Measurements from ENCODE around the gene JADE1. TPM values are rescaled to one million over a fixed set of nuclear protein-coding genes. Genes with fewer than 3 reads are reported as not detected.

JADE1 gene
- total and polyA plus RNA-seq, 2 of the 13 experiments (the other 11 are each of a cell fraction or from before 2014, with no cell fraction given) = 5.4 to 19.3 TPM

- TF ChIP-seq ZNF512B (CRISPR knock-in tag; IDR thresholded peaks at IDR 0.05; ENCODE audit: borderline replicate concordance) (no peak), REPIN1 (CRISPR knock-in tag; IDR thresholded peaks at IDR 0.05; ENCODE audit: borderline replicate concordance, low read depth) (0 out of 2 replicates have a peak, but pooled peaks have one; percentile 17), SYNCRIP (IDR thresholded peaks at IDR 0.05; ENCODE audit: insufficient read depth, low read depth, low read length) (no peak), ZNF609 (CRISPR knock-in tag; IDR thresholded peaks at IDR 0.05; ENCODE audit: borderline replicate concordance) (0 out of 2 replicates have a peak, but pooled peaks have one; percentile 54), ZNF619 (CRISPR knock-in tag; IDR thresholded peaks at IDR 0.05) (no peak), ZNF280B (CRISPR knock-in tag; IDR thresholded peaks at IDR 0.05; ENCODE audit: borderline replicate concordance) (0 out of 2 replicates have a peak, but pooled peaks have one; percentile 54), CEBPB (IDR thresholded peaks at IDR 0.05; ENCODE audit: borderline replicate concordance, low read depth, low read length) (no peak), HIC2 (CRISPR knock-in tag; IDR thresholded peaks at IDR 0.05; ENCODE audit: low read depth) (no peak), PREB (CRISPR knock-in tag; IDR thresholded peaks at IDR 0.05) (no peak), RNF2 (conservative IDR thresholded peaks at IDR 0.05; ENCODE audit: low read depth) (no peak), PTBP1 (IDR thresholded peaks at IDR 0.05; ENCODE audit: low read depth, low read length, poor library complexity, severe bottlenecking) (peak; percentile 82), MTF2 (CRISPR knock-in tag; IDR thresholded peaks at IDR 0.05; ENCODE audit: borderline replicate concordance) (no peak), ZNF18 (CRISPR knock-in tag; IDR thresholded peaks at IDR 0.05; ENCODE audit: insufficient replicate concordance) (peak; percentile 37)
Measured at GRCh38 chr4:128810871-128811570, 1.5 kb downstream of the JADE1 start (continued).
